NK-92 treated with Interleukin-12 subunit alpha and Interleukin-12 subunit beta, amount 100 ng/mL, for 24 hours (cell line): Measurements from ENCODE around the gene OSBPL7.

Source experiments
- DNase-seq: peaks from one replicate; lab custom pipeline; 2025; lab: John Stamatoyannopoulos, UW

The OSBPL7 gene, protein sequence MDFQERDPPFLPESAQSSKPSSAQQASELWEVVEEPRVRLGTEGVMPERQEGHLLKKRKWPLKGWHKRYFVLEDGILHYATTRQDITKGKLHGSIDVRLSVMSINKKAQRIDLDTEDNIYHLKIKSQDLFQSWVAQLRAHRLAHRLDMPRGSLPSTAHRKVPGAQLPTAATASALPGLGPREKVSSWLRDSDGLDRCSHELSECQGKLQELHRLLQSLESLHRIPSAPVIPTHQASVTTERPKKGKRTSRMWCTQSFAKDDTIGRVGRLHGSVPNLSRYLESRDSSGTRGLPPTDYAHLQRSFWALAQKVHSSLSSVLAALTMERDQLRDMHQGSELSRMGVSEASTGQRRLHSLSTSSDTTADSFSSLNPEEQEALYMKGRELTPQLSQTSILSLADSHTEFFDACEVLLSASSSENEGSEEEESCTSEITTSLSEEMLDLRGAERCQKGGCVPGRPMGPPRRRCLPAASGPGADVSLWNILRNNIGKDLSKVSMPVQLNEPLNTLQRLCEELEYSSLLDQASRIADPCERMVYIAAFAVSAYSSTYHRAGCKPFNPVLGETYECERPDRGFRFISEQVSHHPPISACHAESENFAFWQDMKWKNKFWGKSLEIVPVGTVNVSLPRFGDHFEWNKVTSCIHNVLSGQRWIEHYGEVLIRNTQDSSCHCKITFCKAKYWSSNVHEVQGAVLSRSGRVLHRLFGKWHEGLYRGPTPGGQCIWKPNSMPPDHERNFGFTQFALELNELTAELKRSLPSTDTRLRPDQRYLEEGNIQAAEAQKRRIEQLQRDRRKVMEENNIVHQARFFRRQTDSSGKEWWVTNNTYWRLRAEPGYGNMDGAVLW

GRCh38 chr17:47821424-47822391 lies at the start of gene OSBPL7:
TSS of gene OSBPL7 (minus strand) at chr17:47821794. CDS start at chr17:47820278, 1,516 bp downstream.
- DNase-seq = peak; percentile 88

- DNase-seq = no peak
These were observed 49.5 kb upstream of the OSBPL7 start for GRCh38 chr17:47871048-47871447.

DNA sequence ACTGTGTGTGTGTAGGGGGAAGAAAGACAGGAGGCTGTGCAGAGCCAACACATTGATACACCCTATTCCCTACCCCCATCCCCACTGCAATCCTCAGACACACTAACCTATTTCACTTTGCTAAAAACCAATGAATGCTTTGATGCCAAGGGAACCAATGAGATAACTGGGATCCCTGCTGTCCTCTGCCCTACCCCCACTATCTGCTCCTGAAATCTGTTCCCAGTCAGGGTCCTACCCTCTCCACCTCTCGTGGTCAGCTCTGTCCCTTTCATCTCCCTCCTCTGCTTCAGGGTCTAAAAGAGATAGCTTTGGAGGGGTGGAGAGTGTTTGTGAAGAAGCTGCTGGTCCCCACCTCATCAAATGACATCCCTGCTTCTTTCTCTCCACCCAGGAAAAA lies 48.5 kb upstream of the OSBPL7 start:
- DNase-seq = no peak

DNA sequence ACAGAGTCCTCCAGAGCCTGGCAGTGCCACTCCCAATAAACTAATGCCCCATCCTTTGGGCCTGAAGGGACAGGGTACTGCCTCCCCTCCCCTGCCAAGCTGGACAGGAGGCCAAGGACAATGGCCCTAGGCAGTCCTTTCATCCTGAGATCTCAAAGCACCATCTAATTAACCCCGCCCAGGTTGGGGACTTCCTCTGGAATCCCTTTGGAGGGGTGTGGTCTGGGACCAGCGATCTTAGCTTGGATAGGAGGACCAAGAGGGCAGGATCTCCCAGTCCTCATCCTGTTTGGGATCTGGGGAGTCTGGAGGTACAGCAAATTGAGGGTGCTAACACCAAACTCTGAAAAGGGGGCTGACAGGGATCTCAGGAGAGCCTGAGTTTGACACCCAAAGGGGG lies 47.5 kb upstream of the OSBPL7 start:
- DNase-seq = no peak

- no peak for DNase-seq
These were observed 46.4 kb upstream of the OSBPL7 start for GRCh38 chr17:47867813-47868533.

DNA sequence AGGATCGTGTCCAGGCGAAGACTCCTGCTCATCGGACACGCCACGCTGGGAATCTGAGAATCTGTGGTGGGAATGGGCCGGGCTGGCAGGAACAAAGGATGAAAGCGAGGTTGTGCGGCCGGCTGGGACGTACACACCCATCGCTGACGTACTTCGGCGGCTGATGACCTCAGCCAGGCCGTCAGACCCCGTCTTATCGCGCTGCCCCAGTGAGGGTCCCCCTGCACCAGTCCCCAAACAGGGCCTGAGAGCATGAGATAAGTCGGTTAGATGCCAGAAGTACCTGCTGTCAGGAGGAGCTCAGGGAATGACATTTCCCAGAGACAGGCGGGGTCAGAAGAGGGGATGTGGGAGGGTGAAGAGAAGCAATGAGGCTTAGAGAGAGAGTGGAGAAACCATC lies 45.3 kb upstream of the OSBPL7 start:
- no peak for DNase-seq

GRCh38 chr17:47864791-47865216 lies 43.2 kb upstream of the OSBPL7 start:
- no peak for DNase-seq

- DNase-seq = no peak
These were observed 41.2 kb upstream of the OSBPL7 start for GRCh38 chr17:47862621-47863440.

DNA sequence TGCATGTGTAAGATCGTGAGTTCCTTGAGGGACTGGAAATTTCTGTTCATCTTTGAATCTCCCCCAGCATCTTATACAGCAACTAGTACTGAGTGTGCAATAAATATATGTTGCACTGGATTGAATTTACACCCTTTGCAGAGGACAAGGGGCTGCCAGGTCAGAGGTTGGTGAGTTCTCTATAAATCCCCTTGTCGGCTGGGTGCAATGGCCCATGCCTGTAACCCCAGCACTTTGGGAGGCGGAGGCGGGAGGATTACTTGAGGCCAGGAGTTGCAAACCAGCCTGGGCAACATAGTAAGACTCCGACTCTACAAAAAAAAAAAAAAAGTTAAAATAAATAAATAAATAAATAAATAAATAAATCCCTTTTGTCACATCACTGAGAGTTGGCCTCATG lies 38.8 kb upstream of the OSBPL7 start:
- DNase-seq = no peak

DNA sequence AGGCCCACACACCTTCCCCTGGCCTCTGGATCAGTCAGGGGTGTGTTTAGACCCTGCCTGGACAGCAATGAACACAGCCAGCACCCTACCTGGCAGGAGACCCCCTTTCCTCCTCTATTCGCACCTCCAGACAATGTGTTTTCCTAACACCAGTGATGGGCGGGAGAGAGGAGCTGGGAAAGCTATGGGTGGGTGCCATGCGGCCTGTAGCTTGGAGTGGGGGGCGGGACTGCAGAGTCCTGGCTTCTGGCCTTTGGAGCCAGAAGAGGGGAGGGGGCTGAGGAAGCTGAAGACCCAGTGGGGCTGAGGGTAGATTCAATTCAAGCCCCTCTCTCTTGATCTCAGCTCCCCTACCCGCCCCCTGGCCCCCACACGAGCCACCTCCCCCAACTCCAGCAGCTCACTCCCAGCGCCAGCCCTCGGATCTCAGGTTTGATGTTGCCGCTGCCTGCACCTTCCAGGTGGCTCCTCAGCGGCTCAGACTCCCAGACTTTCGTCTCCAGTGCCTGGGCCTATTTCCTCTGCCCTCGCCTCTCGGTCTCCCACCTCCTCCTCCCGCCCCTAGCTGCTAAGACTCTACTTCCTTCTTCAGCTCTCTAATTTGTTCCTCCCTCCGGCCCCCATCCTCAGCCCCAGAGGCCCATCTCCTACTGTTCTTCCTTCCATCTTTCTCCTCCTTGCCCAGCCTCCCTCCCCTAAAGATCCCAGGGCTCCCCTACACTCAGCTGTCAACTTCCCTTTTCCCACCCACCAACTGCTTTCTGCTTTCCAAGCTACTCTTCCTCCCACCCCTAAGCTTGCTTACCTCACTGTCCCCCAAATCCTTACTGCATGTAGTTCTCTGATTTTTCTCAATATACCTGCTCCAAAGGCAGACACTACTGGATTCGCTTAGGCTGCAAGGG lies 36.2 kb upstream of the OSBPL7 start:
- DNase-seq = no peak

GRCh38 chr17:47856830-47857229 lies 35.2 kb upstream of the OSBPL7 start:
- DNase-seq = no peak

DNA sequence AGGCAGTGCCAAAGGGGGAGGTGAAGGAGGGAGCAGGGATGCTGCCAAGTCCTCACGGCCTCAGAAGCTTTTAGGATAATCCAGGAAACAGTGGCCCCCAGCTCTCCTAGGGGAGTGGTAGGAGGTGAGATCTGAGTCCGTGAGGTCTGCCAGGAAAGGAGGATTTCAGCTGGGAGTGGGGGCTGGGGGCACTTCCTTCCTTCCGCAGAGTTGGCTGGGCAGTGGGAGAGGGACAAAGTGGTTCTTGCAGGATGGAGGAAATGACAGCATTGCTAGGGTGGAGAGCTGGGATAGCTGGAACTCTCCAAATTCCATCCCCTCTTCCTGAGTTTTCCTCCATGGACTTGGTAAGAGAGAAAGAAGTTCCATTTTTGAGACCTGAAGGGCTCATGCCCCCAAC lies 34.1 kb upstream of the OSBPL7 start:
- no peak for DNase-seq

DNA sequence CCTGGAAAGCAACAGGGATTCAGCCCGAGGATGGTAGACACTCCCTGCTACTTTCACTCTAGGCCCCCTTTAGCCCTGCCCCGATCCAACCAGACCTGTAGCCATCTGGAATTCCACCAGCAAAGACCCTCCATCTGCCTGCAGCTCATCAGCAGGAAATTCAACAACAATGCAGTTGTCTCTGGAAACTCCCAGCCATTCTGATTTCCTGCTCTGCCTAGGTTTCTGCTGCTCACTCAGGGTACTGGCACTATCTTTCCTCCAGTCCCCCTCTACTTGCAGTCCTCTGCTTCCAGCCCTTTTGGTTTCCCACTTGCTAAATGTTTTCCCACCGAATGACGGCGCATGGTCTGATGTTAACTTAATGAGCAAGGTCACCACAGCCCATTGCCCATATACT lies 32.0 kb upstream of the OSBPL7 start:
- DNase-seq = no peak

DNA sequence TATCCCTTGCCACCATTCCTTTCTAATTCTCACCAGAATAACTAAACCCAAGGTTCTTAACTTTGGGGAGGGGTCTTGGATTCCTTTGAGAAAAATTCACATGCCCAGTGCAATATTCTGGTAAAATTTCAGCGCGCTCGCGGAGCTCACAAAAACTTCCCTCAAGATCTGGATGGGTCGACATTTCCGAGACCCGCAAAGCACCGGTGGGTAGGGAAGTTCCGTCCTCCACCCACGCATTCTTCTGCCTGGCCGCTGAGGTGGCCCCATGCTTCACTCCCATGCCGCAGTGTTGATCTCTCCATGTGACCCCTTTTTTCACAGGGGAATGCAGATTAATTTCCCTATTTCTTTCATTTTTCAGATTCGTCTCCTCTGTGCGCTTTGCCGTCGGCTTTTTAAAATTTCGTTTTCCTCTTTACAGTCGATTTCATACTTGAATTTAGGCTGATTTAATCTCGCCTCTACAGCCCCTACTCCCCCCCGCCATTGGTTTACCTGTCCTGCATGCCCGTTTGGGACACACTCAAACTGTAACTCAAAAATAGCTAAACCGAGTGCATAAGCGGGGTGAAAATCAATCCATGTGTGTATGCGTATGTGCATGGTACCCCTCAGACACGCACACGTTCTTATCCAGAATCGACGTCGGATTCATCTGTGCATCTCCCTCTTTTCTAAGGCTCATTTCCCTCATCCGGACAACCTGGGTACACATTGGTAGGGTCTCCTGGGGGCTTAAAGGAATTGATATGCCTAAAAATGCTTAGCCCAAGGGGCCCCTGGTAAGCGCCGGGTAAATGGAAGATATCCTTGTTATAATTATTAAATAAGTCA lies 30.7 kb upstream of the OSBPL7 start:
- DNase-seq = no peak

GRCh38 chr17:47851764-47852112 lies 30.1 kb upstream of the OSBPL7 start:
- DNase-seq = no peak

GRCh38 chr17:47850692-47851573 lies 29.3 kb upstream of the OSBPL7 start, which contains the start of gene SP6:
TSS of gene SP6 (minus strand) at chr17:47851163. CDS start at chr17:47848429, 2,734 bp downstream.
- DNase-seq = no peak

DNA sequence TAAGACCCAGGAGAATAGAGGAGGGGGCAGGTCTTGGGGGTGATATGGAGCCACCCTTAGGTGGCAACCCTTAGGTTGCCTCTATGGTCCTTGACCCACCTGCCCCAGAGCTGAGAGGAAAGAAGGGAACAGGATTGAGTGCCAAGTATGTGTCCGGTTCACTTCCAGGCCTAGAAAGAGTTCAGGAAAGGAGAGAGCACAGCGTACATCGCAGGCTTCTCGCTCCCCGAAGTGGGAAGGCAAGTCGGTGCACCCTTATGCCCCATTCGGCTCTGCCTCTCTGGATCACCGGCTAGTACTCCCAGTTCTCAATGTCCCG lies 28.7 kb upstream of the OSBPL7 start:
- no peak for DNase-seq

DNA sequence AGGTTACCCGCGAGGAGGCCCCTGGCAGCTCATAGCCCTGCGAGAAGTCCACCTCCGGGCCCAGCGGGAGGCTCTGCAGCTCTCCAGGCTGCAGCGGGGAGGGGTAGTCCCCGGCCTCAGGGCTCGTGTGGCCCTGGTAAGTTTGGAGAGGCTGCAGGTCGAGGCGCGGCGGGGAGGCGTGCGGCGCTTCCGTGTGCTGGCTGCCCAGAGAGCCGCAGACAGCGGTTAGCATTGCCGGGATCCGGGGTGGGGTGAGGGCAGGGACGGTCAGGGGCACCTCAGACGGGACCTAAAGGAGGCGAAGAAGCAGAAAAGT lies 26.6 kb upstream of the OSBPL7 start:
- DNase-seq = no peak
